ENCODE measurements around the gene ZC2HC1B. TPM values are rescaled to one million over a fixed set of nuclear protein-coding genes. Genes with fewer than 3 reads are reported as not detected.

ZC2HC1B gene
- total and polyA plus RNA-seq, 10 of the 15 experiments (the other 5 are each of a cell fraction or from before 2014, with no cell fraction given), result 0.09 to 0.36 (median 0.31) TPM; not detected in 5

GRCh38 chr6:143842902-143843676, 21.2 kb upstream of the ZC2HC1B start, which contains the start of gene LTV1 (continued):
- TF ChIP-seq MTA2 (IDR thresholded peaks at IDR 0.05; ENCODE audit: low read depth) (0 out of 2 replicates have a peak, but pooled peaks have one; percentile 38), TAF1 (IDR thresholded peaks at IDR 0.05; ENCODE audit: borderline replicate concordance, low read depth, low read length) (peak; percentile 73), BACH1 (IDR thresholded peaks at IDR 0.05; ENCODE audit: borderline replicate concordance) (peak; percentile 77), MTA3 (IDR thresholded peaks at IDR 0.05; ENCODE audit: borderline replicate concordance, low read length) (no peak), ZNF207 (IDR thresholded peaks at IDR 0.05; ENCODE audit: borderline replicate concordance) (peak; percentile 36; the same call in 1 of the 2 replicates), STAT3 (IDR thresholded peaks at IDR 0.05; ENCODE audit: low read depth, low read length) (no peak), SMAD1 (IDR thresholded peaks at IDR 0.05; ENCODE audit: low read depth, partially characterized antibody) (peak; percentile 52), CTCF (IDR thresholded peaks at IDR 0.05 in 2 of 3, conservative IDR thresholded peaks at IDR 0.05 in 1 of 3; ENCODE audit: control insufficient read depth in 2 of 3, extremely low read depth in 1 of 3, insufficient read depth in 1 of 3, low read depth in 3 of 3, low read length in 3 of 3) (no peak), CBX5 (IDR thresholded peaks at IDR 0.05; ENCODE audit: low read depth) (peak; percentile 89; the same call in 1 of the 2 replicates), BCLAF1 (IDR thresholded peaks at IDR 0.05) (no peak), CBX3 (IDR thresholded peaks at IDR 0.05; ENCODE audit: borderline replicate concordance, low read depth) (no peak), CEBPZ (IDR thresholded peaks at IDR 0.05; ENCODE audit: low read depth, low read length) (no peak), MAX (IDR thresholded peaks at IDR 0.05; ENCODE audit: low read depth, low read length) (peak; percentile 98), POLR2A (IDR thresholded peaks at IDR 0.05; ENCODE audit: low read depth, low read length) (peak; percentile 85), CREB1 (IDR thresholded peaks at IDR 0.05; ENCODE audit: low read depth) (peak; percentile 95), TBL1XR1 (IDR thresholded peaks at IDR 0.05; ENCODE audit: low read depth, low read length) (0 out of 2 replicates have a peak, but pooled peaks have one; percentile 21), ZNF592 (IDR thresholded peaks at IDR 0.05) (no peak)
